HG03521 (cell line): ENCODE results near the gene SLC9A9.

ENCODE experiments used
- ATAC-seq: cut with Tn5 transposase; IDR thresholded peaks from one replicate; pipeline ENCODE4 v1.9.1; 2021; ENCODE audit warnings: mild to moderate bottlenecking, moderate library complexity; ENCODE audit not compliant: unreplicated experiment

Gene SLC9A9

DNA sequence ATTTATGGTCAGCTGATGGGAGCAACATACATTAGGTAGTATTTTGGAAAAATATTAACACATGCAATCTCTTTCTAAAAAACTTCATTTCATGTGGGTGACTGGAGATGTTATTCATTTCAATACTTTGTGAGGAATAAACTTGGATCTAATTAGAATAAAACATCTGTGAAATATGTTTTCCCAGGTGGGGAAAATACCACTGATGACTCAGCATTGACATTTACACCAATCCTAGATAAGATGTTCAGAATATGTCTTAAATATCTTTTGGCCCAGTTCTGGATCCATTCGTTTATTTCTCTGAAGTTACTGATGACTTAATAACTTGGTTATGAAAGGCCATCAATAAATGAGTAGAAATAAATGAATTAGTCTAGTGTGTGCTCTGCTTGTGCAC lies 481.1 kb downstream of the SLC9A9 start:
- no peak for ATAC-seq

DNA sequence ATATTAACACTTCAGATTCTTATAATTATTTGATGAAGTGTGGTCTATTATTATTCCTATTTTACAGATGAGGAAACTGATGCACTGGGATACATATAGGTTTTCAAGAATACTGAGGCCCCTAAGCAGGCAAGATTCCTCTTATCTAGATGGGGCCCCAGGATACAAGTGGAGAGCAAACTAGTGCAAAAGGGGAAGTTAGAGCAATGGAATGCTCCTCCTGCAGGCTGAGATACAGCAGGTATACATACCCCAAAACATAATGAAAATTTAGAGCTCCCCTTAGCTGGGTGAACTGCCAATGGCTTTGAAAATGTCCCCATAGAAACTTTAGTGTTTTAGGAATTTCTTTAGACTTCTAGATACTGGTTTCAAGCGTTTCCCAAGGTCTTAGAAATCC lies 481.6 kb downstream of the SLC9A9 start:
- ATAC-seq: no peak

DNA sequence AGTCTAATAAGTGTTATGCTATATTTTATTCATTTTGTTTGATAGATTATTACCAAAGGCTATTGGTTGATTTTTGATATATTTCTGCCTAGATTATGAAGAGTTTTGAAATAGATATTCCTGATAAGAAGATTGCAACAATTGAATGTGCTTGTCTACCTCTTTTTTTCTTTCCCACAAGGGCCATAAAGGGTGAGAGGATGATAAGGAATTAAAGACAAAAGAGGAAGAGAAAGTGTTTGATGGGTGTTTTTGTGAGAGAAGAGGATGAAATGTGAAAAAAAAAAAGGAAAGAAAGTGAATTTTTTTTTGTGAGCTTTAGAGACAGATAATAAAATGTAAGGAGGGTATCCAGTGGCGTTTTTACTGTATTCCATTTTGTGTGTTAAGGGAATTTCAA lies 484.3 kb downstream of the SLC9A9 start:
- no peak for ATAC-seq

DNA sequence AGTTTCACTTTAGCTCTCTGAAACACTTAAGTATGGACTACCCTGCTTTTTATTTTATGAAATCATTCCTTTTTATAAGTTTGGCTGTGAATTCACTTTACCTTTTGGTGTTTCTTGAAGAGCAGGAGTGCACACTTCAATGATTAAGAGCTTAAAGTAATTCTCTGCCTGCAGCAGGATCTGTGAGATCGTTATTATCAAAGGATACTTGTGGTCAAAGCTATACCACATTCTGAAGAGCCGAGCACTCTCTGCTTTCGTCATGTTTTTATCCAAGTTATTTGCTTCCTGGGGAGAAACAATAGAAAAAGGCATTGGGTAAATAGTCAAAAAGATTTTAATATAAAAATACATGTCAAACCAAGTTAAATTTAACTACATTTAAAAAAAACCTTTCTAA lies 485.0 kb downstream of the SLC9A9 start:
- ATAC-seq: no peak

DNA sequence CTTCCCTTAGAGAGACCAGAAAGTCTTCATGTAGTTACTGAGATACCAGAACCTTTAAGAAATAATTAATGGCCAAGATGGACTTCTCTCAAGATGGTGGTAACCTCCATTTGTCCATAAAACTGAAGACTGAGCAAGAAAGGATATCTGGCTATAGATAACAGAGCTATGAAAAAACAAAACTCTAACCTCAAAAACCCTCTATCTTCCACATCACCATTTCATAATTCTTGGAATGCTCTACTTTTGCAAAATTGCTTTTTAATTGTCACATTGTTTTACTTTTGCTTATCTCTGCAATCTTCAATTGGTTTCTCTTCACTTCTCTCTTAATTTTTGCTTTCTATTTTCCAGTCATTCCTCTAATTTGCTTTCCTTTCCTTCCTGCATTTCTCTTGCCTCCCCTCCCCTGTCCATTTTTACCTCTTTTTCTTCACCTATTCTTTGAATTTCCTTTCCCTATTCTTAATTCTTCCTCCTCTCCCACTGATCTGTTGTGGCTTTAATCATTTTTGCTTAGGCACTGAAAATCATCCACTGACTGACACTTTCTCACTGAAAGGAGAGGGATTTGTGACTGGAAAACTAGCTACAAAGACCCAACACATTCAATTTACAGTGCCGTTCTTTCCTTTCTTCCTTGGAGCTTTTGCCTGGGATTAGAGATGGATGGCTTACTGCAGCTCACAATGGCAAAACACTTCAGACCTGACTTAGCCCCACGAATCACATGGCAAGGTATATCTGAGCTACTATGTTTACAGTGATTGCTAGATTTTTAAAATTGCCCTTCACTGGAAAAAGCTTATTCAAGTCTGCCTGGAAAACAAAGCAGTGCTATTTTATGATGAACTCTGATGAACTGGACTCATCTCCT lies 485.9 kb downstream of the SLC9A9 start:
- ATAC-seq: no peak

DNA sequence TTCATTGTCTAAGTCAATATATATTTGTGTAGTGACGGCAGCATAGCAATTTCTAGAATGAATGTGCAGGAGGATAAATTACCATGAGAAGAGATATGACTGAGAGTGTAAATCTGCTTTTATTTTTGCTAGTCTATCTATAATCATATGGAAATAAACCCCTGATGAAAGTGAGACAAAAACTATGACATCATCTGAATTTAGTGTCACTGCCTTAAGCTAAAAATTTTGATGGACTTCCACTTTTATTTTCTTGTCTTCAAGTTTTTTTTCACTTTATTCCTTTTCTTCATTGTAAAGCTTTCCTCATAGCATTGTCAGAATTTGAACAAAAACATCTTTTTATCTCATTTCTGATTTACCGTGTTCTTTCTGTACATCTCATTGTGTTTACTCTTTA lies 486.7 kb downstream of the SLC9A9 start:
- ATAC-seq: no peak

DNA sequence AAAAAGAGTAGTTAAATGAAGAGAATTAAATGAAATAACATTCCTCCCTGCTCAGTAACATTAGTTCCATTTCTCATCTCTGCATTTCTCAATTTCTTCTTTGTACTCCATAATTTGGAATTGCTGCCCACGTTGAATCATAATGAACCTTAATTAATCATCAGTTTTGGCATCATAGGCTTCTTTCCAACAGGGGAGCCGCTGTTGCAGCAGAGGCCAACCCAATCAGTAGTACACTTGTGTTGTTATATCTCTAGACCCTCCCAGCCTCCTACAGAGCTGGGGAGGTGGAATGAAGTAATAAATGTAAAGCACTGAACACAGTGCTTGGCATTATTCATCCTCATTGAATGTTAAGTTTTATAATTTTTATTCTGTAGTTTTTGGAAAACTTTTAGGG lies 488.0 kb downstream of the SLC9A9 start:
- ATAC-seq: no peak

DNA sequence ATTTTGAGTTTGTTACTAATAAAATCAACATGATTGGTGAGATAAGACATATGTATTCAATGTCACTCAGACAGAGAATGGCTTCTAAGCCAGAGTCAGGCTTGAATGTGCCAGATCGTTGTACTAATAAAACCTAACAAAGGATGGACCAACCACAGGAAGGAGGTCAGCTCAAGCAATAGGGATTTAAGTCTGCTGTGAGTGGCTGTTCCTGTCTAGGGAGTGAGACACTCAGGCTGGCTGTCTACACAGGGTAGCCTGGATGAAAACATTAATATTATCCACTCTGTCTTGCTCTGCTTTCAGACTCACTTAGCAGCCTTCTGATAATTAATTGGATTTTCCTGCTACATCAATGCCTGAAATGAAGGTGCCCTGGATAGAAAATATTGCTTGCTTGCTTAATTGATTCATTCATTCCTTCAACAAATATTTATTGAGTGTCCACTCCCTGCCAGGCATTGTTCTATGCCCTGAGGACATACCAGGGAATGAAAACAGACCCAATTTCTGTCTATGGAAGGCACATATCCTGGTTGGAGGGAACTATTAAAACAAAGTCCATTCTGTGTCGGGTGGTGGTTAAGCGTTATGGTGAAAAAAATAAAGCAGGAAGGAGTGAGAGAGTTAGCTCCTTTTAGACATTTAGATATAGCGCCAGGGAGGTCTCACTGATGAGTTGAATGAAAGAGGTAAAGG lies 489.3 kb downstream of the SLC9A9 start:
- ATAC-seq: no peak

DNA sequence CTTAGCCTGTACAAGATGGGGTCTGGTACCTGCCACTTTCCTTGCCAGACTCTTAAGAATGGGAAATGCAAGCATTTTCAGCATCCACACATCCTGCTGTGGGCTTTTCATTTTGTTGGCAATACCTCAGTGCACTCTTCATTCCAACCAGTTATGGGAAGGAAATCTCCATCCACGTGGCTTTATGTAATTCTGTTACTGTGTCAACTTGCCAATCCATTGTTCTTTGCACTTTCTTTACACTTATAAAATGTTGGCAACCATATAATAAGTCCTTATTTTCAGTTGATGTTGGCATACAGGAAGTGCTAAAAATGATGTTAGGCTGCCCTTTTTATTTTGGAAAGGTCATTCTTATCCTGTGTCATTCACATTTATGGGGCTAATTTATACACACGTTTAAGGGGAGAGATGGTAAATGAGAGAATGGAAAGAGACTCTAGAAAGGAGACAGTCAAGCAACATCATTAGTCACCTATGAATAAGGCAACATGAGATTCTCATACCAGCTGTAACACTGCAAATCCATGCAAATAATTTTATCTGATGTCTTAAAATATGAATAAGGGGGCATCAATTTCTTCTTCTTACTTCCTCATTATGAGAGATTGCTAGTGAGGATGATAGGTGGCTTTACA lies 490.0 kb downstream of the SLC9A9 start:
- no peak for ATAC-seq

DNA sequence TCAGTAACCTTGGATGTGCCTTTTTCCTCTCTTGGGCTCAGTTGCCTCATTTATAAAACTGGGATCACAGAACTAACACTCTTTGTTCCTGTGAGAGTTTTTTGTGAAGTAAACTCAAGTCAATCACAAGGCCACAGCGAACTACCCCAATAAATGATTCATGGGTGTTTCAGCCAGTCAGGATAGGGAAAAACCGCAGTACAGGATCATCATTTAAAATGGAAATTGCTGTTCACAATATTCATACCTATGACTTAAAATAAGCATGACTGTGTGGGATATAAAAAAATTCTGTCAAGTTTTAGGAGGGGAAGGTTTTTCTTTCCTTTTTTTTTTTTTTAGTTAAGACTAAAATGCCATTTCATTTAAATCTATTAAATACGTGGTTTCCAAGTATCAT lies 490.6 kb downstream of the SLC9A9 start:
- ATAC-seq: no peak

DNA sequence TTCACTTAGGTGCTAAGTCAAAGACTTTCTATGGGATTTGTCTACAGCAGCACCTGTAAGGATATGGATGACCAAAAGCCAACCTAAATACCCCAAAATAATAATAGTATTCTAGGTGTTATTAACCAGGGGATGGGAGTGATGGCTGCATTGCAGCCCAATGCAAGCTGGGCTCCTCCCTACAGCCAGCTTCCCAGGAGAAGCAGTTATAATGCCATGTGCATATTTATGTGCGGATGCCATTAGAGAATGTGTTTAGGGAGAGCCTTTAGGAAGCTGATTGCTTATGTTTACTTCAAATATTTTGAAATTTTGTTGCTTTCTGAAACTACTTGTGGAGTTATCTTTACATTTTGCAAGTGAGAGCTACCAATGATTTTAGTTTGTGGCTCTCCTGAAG lies 491.4 kb downstream of the SLC9A9 start:
- ATAC-seq: no peak

DNA sequence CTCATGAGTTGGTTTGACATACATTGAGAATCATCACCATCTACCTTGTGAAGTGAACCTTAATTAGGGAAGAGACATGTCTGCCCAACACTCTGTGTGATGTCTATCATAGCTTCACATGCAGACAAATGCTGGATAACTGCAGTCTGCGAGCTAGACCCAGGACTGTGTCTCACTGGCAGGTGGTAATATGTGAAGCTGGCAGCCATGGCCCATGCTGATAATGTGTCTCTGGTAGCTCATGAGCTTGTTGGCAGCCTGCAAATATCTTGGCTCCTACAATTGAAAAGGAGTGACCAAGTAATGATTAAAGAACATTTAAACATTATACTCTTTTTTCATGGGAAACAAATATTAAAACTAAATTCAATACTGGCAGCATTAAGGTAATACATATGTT lies 493.9 kb downstream of the SLC9A9 start:
- ATAC-seq: no peak

DNA sequence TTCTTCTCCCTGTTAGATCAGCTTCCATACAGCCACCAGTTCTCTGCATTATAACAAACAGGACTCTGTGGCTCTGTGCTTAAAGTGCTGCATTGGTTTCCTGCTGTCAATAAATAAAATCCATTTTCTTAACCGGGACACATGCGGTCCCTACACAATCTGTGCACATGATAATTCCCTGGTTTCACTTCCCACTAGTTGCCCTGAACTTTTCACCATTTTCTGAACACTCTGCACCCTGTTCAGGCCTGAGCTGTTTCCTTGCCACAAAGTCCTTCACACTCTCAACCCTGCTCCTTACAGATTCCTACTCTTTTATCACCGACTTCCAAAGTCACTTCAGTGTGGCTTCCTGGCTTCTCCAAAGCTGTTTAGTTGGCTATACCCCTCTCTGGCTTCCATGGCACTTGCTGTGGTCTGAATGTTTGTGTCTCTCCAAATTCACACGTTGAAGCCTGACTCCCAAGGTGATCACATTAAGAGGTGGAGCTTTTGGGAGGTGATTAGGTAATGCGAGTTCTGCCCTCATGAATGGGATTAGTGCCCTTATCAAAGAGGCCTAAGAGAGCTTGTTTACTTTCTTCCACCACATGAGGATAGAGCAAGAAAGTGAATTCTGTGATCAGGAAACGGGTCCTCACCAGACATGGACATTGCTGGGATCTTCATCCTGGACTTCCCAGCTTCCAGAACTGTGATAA lies 495.3 kb downstream of the SLC9A9 start:
- no peak for ATAC-seq

DNA sequence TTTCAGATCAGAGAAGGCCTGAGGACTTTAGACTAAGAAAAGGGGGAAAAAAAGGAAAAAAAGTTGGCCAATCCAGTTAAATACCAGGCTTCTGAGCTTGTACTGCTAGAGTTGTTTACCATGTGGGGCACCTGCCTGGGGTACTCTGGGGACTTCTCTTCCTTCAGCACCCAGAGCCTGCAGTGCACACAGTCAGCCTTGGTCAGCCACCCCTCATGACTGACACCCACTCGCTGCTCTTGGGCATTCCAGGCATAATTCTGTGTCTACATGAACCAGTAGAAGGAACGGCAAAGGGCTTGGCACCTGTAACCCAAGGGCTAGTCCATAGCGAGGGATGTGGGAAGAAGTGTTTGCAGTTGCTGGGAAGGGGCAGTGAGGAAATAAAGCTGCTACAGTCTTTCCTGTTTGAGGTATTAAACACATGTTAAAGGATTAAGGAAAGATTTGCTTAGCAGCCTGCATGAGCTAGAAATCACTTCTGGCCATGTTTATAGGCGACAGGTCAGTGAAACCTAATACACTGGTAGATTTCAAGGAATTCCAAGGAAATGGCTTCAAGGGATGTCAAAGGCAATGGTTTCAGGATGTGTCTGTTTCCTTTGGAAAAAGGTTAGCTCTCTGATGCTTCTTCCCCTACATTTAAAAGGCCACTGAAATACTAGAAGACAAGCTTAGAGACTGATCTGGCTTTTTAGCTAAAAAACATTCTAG lies 496.2 kb downstream of the SLC9A9 start:
- ATAC-seq: no peak

DNA sequence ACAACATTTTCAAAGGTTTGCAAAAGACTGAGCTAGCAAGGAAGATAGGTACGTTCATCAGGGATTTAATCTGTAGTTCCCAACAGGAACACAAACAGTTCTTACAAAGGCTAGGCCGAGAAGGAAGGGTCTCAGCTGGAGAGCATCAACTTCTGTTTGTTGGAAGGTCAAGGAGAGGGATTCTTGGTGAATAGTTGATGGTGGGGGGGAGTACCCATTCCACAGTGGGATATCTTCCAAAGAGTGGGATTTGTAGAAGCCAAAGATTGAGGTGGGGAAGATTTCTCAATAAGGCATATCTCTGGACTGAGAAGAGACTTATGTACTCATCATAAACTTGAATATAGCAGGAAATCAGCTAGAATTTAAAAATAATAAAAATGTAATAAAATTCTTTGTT lies 496.9 kb downstream of the SLC9A9 start:
- no peak for ATAC-seq

DNA sequence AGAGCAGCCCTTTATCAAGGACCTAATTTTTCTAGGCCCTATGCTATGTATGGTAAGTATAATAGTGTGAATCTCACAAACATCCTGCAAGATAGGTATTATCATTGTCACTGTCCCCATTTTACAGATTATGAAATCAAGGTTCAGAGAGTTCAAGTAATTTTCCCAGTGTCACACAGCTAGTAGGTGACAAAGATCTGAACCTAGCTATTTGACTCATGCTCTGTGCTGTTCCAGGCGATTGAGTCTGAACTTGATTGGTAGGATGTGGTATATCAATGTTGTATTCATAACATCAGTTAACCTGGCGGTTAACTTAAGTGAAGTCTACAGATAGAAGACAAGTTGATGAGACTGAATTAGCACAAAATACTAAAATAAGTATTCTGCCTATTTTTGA lies 498.8 kb downstream of the SLC9A9 start:
- no peak for ATAC-seq

DNA sequence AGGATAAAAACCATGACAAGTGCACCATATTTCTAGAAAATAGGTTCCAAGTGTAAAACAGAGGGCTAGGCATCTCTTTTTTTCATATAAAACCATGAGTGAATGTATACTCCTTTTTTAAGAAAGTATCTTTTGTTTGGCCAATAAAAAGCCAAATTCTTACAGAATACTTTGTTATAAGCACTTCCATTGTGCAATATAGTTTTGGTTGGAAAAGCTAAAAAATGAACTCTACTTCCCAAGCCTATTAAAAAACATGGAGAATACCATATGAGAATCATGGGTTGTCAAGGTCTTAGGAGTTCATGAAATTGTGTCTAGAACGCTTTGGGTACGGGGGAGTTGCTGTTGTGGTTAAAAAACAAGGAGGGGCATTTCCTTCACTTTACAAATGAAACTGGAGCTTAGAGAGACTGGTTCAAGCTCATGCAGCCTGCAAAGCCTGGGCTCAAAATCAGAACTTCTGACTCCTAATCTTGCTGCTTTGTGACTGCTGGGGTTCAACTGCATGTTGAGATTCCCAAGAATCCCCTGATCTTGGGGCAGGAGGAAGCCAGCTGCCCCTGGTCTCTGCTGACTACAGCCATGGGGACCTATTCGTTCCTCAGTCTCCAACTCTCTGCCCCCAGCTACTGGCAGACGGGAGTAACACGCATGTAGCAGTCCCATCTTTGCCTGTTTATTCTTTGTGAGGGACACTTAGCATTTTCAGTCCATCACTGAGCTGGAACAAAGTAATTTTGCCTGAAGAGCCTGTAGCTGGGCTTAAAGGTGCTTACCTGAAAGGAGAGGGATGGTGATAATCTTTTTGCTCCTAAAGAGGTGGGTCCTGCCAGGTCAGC lies 499.6 kb downstream of the SLC9A9 start:
- ATAC-seq: no peak

DNA sequence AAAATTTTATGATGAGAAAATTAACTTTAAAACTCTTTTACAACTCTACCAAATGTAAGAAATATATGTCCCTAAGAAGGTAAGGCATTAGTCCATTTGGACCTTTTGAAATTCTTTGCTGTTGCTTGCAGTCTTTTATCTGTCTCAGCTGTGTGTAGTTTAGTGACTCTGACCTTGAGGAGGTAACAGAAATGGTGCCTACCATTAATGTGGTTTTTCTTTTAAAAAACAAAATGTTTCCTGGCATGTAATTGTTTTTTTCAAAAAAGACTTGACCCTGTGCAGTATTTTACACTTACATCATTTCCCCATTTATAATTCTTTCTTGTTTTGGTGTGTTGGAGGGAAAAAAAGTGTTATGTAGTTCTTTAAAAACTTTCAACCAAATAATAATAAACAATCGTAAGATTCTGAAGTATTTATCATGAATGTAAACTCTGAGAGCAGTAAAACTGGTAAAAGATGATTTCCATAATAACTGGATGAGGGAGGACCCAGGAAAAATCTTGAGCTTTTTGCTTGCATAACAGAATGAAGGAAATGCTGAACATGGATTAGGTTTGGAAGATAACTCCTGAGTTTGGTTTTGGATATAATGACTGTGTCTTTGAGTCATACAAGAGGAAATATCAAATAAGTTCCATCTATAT lies 503.6 kb downstream of the SLC9A9 start:
- no peak for ATAC-seq

DNA sequence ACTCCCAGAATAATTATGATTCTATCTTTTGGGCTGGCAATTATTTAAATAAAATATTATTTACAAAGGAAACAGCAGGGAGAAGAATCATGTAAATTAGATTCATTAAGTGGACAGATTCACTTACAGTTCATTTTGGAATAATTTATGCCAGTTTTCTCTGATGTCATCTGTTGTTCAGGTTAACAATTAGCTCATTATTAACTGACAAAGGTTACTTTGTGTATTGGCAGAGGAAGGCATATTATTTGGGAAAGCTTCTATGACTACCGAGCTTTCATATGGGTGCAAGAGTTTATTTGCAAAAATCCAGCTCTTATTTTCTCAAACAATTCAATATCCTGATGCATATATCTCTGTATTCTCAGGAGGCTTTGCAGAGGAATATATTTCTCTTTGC lies 504.3 kb downstream of the SLC9A9 start:
- ATAC-seq: no peak
